ENCODE data around the gene TBC1D10A. TPM values are rescaled to one million over a fixed set of nuclear protein-coding genes. Genes with fewer than 3 reads are reported as not detected.

TBC1D10A gene
- total RNA-seq, 1 experiment from 2014 or later = 8.4 TPM

DNA sequence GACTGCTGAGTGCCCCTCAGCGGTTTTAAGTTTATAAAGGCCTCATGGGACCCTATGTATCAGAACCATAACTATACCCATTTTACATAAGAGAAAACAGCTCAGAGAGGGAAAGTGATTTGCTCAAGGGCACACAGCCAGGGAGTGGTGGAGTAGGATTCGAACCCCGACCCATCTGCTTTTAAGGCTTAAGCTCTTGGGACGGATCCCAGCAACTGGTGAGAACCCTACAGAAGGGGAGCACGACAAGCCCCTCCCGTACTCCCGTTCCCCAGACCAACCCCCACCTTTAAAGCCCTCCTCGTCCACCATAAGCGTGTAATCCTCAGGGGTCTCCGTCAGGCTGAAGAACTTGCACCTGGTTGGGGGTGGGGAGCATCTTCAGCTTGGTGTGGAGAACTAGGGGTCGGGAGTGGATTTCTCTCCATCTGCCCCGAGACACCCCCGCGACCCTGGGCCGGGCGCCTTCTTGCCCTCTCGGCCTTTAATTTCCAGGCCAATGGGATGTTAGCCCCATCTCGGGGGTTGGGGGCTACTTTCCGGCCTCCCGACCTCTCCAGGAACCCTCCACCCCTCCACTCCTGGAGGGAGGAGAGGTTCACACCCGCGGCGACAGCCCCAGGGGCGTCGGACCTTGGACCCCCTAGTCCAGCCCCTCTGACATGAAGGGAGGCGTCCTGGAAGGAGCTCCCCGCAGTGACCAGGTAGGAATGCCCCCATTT lies 38.2 kb downstream of the TBC1D10A start:
- Histone ChIP-seq H3K27me3 (ENCODE audit: insufficient read depth, low read length) (no peaks in the 10 kb centered on the region), H3K14ac (ENCODE audit: insufficient read depth, low read length) (no peak overlapping the region; the same call in 1 of the 2 replicates), H2BK120ac (ENCODE audit: low read depth, low read length, poor library complexity, severe bottlenecking) (no peak overlapping the region), H3K23me2 (ENCODE audit: insufficient read length, low read depth, low read length, poor library complexity, severe bottlenecking) (peaks cover 8% of the 10 kb centered on the region), H3K27ac (ENCODE audit: insufficient read length, low read depth, low read length) (no peak overlapping the region), H3K4ac (ENCODE audit: low read depth, low read length) (no peak overlapping the region), H3K56ac (ENCODE audit: insufficient read length, low read depth, low read length) (no peak overlapping the region), H4K20me1 (ENCODE audit: control insufficient read depth, insufficient read depth, insufficient read length) (no peaks in the 10 kb centered on the region), H3K9ac (ENCODE audit: extremely low read depth, insufficient read length, low read length) (no peak overlapping the region), H2BK20ac (ENCODE audit: low read depth, low read length, poor library complexity, severe bottlenecking) (no peak overlapping the region), H3K79me2 (ENCODE audit: insufficient read depth, low read length) (no peaks in the 10 kb centered on the region), H2AFZ (ENCODE audit: low read length) (no peak overlapping the region), H3K4me1 (ENCODE audit: insufficient read depth, low read length) (no peaks in the 10 kb centered on the region; the same call in 1 of the 2 replicates), H2BK15ac (ENCODE audit: low read depth, low read length) (no peak overlapping the region), H3K9me3 (ENCODE audit: control insufficient read depth, low read depth, low read length) (no peaks in the 10 kb centered on the region), H3T11ph (ENCODE audit: low read length) (no peak overlapping the region), H2BK5ac (ENCODE audit: insufficient read length, low read length) (no peak overlapping the region), H3K23ac (ENCODE audit: insufficient read length, low read depth, low read length) (no peak overlapping the region), H2AK5ac (ENCODE audit: insufficient read length, low read length) (no peak overlapping the region), H4K91ac (ENCODE audit: insufficient read length, low read depth, low read length) (no peak overlapping the region), H3K4me2 (ENCODE audit: insufficient read depth, insufficient read length, low read length) (peak overlapping the region; percentile 61), H4K8ac (replicated peaks; ENCODE audit: insufficient read length, low read depth, low read length) (no peak overlapping the region), H3K79me1 (ENCODE audit: insufficient read depth, low read depth, low read length, poor library complexity, severe bottlenecking) (no peaks in the 10 kb centered on the region), H2BK12ac (ENCODE audit: insufficient read length, low read depth, low read length) (no peak overlapping the region), H3K18ac (ENCODE audit: insufficient read length, low read depth, low read length) (no peak overlapping the region), H4K5ac (ENCODE audit: insufficient read length, low read depth, low read length) (no peak overlapping the region)
- H3K27me3 Mint-ChIP-seq (ENCODE audit: low read depth) = no peaks in the 10 kb centered on the region
- no peaks in the 10 kb centered on the region for H3K9me3 Mint-ChIP-seq
- H3K36me3 Mint-ChIP-seq (ENCODE audit: insufficient read depth in 1 of 3, low read depth in 3 of 3) = peaks cover 0 to 10% (median 2%) of the 10 kb centered on the region in 3 experiments; a peak in 4 of 7 replicates
- H3K27ac Mint-ChIP-seq = peak overlapping the region in 2 of 3 experiments; percentile 50 to 92; a peak in 3 of 7 replicates
- H3K4me1 Mint-ChIP-seq = peaks cover 5 to 16% of the 10 kb centered on the region in 2 experiments
- peak overlapping the region; percentile 67 to 81 for H3K4me3 Mint-ChIP-seq
- TF ChIP-seq CTCF (conservative IDR thresholded peaks at IDR 0.05) = no peak
- no peak for DNase-seq
- no CpG with 5 or more reads among the region's 27 CpGs for WGBS (ENCODE audit: extremely low coverage, insufficient read length, low lambda C conversion rate)

Data from H9 (cell line).